ENCODE results near the gene SLX9.

SLX9 gene

DNA sequence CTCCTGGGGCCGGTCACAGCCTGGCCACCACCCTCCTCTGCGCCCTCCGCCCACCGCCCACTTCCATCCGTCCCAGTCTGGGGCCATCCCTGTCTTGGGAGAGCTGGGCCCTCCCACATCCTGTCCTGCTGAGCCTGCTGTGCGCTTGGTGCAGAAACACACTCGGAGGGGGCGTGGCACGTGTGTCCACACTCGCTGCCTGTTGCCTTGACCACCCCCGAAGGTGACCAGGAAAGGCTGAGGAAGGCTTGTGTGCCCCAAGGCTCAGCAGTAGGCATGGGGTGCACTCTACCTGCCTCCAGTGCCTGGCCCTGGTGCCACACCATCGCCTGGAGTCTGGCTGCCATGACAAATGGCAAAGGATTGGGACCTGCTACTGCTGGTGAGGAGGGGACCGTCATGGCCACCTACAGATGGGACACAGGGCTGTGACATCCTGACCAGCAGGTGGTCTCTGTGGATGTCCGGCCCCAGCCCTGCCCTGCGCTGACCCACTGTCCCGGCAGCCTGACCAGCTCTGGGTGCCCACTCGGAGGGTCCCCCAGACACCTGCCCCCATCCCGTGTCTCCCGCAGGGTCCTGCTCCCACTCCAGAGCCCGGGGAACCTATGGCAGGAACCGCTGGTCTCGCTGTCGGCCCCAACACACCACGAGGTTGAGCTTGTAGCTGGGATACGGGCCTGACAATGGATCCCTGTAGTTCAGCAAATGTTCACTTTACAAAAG is 43.1 kb upstream of the SLX9 start:
- no peak overlapping the region for H3K4me3 ChIP-seq (replicated peaks; ENCODE audit: insufficient read depth, low read length)
- no peaks in the 10 kb centered on the region for H3K27me3 ChIP-seq (ENCODE audit: insufficient read depth, poor library complexity, severe bottlenecking)
- no peak for DNase-seq (ENCODE audit: low read depth in 1 of 2, low spot score in 1 of 2)
- TF ChIP-seq, protein P1, sequence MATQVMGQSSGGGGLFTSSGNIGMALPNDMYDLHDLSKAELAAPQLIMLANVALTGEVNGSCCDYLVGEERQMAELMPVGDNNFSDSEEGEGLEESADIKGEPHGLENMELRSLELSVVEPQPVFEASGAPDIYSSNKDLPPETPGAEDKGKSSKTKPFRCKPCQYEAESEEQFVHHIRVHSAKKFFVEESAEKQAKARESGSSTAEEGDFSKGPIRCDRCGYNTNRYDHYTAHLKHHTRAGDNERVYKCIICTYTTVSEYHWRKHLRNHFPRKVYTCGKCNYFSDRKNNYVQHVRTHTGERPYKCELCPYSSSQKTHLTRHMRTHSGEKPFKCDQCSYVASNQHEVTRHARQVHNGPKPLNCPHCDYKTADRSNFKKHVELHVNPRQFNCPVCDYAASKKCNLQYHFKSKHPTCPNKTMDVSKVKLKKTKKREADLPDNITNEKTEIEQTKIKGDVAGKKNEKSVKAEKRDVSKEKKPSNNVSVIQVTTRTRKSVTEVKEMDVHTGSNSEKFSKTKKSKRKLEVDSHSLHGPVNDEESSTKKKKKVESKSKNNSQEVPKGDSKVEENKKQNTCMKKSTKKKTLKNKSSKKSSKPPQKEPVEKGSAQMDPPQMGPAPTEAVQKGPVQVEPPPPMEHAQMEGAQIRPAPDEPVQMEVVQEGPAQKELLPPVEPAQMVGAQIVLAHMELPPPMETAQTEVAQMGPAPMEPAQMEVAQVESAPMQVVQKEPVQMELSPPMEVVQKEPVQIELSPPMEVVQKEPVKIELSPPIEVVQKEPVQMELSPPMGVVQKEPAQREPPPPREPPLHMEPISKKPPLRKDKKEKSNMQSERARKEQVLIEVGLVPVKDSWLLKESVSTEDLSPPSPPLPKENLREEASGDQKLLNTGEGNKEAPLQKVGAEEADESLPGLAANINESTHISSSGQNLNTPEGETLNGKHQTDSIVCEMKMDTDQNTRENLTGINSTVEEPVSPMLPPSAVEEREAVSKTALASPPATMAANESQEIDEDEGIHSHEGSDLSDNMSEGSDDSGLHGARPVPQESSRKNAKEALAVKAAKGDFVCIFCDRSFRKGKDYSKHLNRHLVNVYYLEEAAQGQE (IDR thresholded peaks at IDR 0.05; ENCODE audit: insufficient replicate concordance, low read depth): no peak
- no peak for TF ChIP-seq SPI1 (IDR thresholded peaks at IDR 0.05; ENCODE audit: borderline replicate concordance, low read depth)
- TF ChIP-seq GABPA (IDR thresholded peaks at IDR 0.05; ENCODE audit: low read depth): no peak
- TF ChIP-seq, protein P2, sequence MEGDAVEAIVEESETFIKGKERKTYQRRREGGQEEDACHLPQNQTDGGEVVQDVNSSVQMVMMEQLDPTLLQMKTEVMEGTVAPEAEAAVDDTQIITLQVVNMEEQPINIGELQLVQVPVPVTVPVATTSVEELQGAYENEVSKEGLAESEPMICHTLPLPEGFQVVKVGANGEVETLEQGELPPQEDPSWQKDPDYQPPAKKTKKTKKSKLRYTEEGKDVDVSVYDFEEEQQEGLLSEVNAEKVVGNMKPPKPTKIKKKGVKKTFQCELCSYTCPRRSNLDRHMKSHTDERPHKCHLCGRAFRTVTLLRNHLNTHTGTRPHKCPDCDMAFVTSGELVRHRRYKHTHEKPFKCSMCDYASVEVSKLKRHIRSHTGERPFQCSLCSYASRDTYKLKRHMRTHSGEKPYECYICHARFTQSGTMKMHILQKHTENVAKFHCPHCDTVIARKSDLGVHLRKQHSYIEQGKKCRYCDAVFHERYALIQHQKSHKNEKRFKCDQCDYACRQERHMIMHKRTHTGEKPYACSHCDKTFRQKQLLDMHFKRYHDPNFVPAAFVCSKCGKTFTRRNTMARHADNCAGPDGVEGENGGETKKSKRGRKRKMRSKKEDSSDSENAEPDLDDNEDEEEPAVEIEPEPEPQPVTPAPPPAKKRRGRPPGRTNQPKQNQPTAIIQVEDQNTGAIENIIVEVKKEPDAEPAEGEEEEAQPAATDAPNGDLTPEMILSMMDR (IDR thresholded peaks at IDR 0.05; ENCODE audit: insufficient read depth, low read length): no peak
- no peak for TF ChIP-seq POLR2AphosphoS5 (IDR thresholded peaks at IDR 0.05; ENCODE audit: low read depth)
- H3K27ac ChIP-seq (replicated peaks): no peak overlapping the region

GRCh38 chr21:44897326-44898010 is 42.4 kb upstream of the SLX9 start:
- H3K27ac ChIP-seq (replicated peaks): no peak overlapping the region
- DNase-seq (ENCODE audit: low read depth in 1 of 2, low spot score in 1 of 2): no peak
- H3K4me3 ChIP-seq (replicated peaks; ENCODE audit: insufficient read depth, low read length): no peak overlapping the region
- TF ChIP-seq POLR2AphosphoS5 (IDR thresholded peaks at IDR 0.05; ENCODE audit: low read depth): no peak
- TF ChIP-seq SPI1 (IDR thresholded peaks at IDR 0.05; ENCODE audit: borderline replicate concordance, low read depth): no peak
- TF ChIP-seq, protein P2 (IDR thresholded peaks at IDR 0.05; ENCODE audit: insufficient read depth, low read length): no peak
- TF ChIP-seq, protein P1 (IDR thresholded peaks at IDR 0.05; ENCODE audit: insufficient replicate concordance, low read depth): no peak
- no peak for TF ChIP-seq GABPA (IDR thresholded peaks at IDR 0.05; ENCODE audit: low read depth)
- H3K27me3 ChIP-seq (ENCODE audit: insufficient read depth, poor library complexity, severe bottlenecking): no peaks in the 10 kb centered on the region

GRCh38 chr21:44898011-44898488 is 41.8 kb upstream of the SLX9 start:
- no peaks in the 10 kb centered on the region for H3K27me3 ChIP-seq (ENCODE audit: insufficient read depth, poor library complexity, severe bottlenecking)
- H3K27ac ChIP-seq (replicated peaks): no peak overlapping the region
- TF ChIP-seq POLR2AphosphoS5 (IDR thresholded peaks at IDR 0.05; ENCODE audit: low read depth) (no peak), SPI1 (IDR thresholded peaks at IDR 0.05; ENCODE audit: borderline replicate concordance, low read depth) (no peak)
- TF ChIP-seq, protein P2 (IDR thresholded peaks at IDR 0.05; ENCODE audit: insufficient read depth, low read length): no peak
- H3K4me3 ChIP-seq (replicated peaks; ENCODE audit: insufficient read depth, low read length): no peak overlapping the region
- no peak for DNase-seq (ENCODE audit: low read depth in 1 of 2, low spot score in 1 of 2)

Measured in HL-60 (cell line).